Measurements from ENCODE around the gene PIGU. TPM values are rescaled to one million over a fixed set of nuclear protein-coding genes. Genes with fewer than 3 reads are reported as not detected.

PIGU gene
- total and polyA plus RNA-seq, 2 of the 13 experiments (the other 11 are each of a cell fraction or from before 2014, with no cell fraction given): 45.5 to 231 TPM

DNA sequence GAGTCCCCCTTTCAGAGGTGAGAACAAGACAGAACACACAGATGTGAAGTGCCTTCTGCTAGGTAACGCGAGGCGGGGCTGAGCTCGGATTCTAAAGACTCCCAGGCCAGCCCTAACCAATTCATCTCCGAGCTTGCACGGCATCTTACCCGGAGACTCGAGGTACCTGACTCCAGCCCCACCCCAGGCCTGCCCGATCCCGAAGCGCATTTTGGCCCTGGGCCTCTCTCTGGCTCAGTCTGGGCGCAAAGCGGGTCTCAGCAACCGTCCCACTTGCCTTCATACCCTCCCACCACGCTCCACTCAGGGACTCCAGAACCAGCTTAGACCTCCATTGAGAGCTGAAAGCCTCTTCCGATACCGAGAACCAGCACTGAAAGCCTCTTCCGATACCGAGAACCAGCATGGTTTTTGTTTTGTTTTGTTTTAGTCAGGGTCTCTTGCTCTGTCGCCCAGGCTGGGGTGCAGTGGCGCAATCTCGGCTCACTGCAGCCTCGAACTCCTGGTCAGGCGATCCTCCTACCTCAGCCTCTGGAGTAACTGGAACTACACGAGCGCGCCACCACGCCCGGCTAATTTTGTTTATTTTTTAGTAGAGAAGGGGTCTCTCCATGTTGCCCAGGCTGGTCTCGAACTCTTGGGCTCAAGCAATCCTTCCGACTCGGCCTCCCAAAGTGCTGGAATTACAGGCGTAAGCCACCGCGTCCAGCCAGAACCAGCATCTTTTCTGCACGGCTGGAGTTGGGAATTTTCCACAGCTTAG lies 161.2 kb downstream of the PIGU start (continued):
- peak; percentile 71; the same call in 1 of the 2 replicates for TF ChIP-seq ZBTB46 (CRISPR knock-in tag; IDR thresholded peaks at IDR 0.05; ENCODE audit: borderline replicate concordance)
- TF ChIP-seq ZSCAN12 (CRISPR knock-in tag; IDR thresholded peaks at IDR 0.05): no peak
- no peak for TF ChIP-seq DNMT3B (CRISPR knock-in tag; conservative IDR thresholded peaks at IDR 0.05)
- no peak for TF ChIP-seq ZNF530 (CRISPR knock-in tag; IDR thresholded peaks at IDR 0.05; ENCODE audit: low read depth)
- no peak for TF ChIP-seq MNT (IDR thresholded peaks at IDR 0.05)
- peak; percentile 64; the same call in 1 of the 2 replicates for TF ChIP-seq SALL2 (CRISPR knock-in tag; IDR thresholded peaks at IDR 0.05)
- TF ChIP-seq, protein P1, sequence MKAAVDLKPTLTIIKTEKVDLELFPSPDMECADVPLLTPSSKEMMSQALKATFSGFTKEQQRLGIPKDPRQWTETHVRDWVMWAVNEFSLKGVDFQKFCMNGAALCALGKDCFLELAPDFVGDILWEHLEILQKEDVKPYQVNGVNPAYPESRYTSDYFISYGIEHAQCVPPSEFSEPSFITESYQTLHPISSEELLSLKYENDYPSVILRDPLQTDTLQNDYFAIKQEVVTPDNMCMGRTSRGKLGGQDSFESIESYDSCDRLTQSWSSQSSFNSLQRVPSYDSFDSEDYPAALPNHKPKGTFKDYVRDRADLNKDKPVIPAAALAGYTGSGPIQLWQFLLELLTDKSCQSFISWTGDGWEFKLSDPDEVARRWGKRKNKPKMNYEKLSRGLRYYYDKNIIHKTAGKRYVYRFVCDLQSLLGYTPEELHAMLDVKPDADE (CRISPR knock-in tag; IDR thresholded peaks at IDR 0.05): no peak
- TF ChIP-seq U2AF1 (optimal IDR thresholded peaks at IDR 0.05; ENCODE audit: low read depth, low read length): peak; percentile 12
- TF ChIP-seq GABPA (IDR thresholded peaks at IDR 0.05; ENCODE audit: low read depth, low read length): no peak
- no peak for TF ChIP-seq GABPA (CRISPR knock-in tag; IDR thresholded peaks at IDR 0.05; ENCODE audit: low read depth)
- 0 out of 2 replicates have a peak, but pooled peaks have one; percentile 67 for TF ChIP-seq ZNF615 (CRISPR knock-in tag; IDR thresholded peaks at IDR 0.05; ENCODE audit: borderline replicate concordance)
- TF ChIP-seq MIER2 (CRISPR knock-in tag; IDR thresholded peaks at IDR 0.05): no peak; the same call in 1 of the 2 replicates
- TF ChIP-seq PAWR (CRISPR knock-in tag; IDR thresholded peaks at IDR 0.05; ENCODE audit: borderline replicate concordance): no peak; the same call in 1 of the 2 replicates
- TF ChIP-seq TCF12 (IDR thresholded peaks at IDR 0.05): no peak
- TF ChIP-seq TCF12 (CRISPR knock-in tag; IDR thresholded peaks at IDR 0.05): no peak; the same call in 1 of the 2 replicates
- peak; percentile 51; the same call in 1 of the 2 replicates for TF ChIP-seq ONECUT2 (CRISPR knock-in tag; IDR thresholded peaks at IDR 0.05)
- TF ChIP-seq BCLAF1 (IDR thresholded peaks at IDR 0.05): no peak
- TF ChIP-seq GATAD1 (CRISPR knock-in tag; IDR thresholded peaks at IDR 0.05): peak; percentile 45; the same call in 1 of the 2 replicates
- TF ChIP-seq, protein P2, sequence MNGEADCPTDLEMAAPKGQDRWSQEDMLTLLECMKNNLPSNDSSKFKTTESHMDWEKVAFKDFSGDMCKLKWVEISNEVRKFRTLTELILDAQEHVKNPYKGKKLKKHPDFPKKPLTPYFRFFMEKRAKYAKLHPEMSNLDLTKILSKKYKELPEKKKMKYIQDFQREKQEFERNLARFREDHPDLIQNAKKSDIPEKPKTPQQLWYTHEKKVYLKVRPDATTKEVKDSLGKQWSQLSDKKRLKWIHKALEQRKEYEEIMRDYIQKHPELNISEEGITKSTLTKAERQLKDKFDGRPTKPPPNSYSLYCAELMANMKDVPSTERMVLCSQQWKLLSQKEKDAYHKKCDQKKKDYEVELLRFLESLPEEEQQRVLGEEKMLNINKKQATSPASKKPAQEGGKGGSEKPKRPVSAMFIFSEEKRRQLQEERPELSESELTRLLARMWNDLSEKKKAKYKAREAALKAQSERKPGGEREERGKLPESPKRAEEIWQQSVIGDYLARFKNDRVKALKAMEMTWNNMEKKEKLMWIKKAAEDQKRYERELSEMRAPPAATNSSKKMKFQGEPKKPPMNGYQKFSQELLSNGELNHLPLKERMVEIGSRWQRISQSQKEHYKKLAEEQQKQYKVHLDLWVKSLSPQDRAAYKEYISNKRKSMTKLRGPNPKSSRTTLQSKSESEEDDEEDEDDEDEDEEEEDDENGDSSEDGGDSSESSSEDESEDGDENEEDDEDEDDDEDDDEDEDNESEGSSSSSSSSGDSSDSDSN (CRISPR knock-in tag; IDR thresholded peaks at IDR 0.05): no peak
